GM18519 (cell line): ENCODE results near the gene ADAMTSL3.

Experiments used
- ATAC-seq: cut with Tn5 transposase; IDR thresholded peaks from one replicate; pipeline ENCODE4 v1.9.1; 2021; ENCODE audit warnings: mild to moderate bottlenecking, moderate library complexity; ENCODE audit not compliant: unreplicated experiment, low FRiP score

The ADAMTSL3 gene, protein sequence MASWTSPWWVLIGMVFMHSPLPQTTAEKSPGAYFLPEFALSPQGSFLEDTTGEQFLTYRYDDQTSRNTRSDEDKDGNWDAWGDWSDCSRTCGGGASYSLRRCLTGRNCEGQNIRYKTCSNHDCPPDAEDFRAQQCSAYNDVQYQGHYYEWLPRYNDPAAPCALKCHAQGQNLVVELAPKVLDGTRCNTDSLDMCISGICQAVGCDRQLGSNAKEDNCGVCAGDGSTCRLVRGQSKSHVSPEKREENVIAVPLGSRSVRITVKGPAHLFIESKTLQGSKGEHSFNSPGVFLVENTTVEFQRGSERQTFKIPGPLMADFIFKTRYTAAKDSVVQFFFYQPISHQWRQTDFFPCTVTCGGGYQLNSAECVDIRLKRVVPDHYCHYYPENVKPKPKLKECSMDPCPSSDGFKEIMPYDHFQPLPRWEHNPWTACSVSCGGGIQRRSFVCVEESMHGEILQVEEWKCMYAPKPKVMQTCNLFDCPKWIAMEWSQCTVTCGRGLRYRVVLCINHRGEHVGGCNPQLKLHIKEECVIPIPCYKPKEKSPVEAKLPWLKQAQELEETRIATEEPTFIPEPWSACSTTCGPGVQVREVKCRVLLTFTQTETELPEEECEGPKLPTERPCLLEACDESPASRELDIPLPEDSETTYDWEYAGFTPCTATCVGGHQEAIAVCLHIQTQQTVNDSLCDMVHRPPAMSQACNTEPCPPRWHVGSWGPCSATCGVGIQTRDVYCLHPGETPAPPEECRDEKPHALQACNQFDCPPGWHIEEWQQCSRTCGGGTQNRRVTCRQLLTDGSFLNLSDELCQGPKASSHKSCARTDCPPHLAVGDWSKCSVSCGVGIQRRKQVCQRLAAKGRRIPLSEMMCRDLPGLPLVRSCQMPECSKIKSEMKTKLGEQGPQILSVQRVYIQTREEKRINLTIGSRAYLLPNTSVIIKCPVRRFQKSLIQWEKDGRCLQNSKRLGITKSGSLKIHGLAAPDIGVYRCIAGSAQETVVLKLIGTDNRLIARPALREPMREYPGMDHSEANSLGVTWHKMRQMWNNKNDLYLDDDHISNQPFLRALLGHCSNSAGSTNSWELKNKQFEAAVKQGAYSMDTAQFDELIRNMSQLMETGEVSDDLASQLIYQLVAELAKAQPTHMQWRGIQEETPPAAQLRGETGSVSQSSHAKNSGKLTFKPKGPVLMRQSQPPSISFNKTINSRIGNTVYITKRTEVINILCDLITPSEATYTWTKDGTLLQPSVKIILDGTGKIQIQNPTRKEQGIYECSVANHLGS (N-terminal part only)

DNA sequence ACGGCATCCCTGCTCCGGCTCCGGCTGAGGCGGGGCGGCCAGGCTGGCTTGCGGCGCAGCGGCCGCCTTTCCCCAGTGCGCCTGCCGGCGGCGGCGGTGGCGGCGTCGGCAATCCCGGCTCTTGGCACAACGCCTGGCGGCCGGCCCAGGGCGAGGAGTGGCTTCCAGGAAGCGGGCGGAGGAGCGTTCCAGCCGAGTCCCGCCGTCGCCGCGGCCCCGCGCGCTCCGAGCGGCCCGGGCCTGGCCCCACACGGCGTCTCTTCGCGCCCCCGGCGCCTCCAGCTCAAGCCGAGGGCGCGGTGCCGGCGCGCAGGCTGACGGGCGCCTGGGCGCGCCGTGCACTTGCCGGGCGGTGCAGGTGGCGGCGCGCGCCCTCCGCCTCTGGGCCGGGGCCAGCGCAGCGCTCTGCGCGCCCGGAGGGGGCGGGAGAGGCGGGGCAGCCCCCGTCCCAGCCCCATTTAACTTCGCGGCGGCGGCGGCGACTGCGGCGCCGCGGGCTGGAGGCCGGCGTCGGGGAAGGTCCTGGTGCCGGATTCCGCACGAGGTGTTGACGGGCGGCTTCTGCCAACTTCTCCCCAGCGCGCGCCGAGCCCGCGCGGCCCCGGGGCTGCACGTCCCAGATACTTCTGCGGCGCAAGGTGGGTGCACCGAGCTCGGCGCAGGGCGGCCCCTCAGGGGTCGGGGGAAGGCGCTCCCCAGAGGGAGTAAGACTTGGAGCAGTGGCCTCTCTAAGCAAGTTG lies at the start of gene ADAMTSL3:
ADAMTSL3 (plus strand) TSS at position 485 of the 740 bp plus-strand sequence. CDS start 1,639 bp downstream, outside the sequence.
- no peak for ATAC-seq

GRCh38 chr15:83604549-83604948 lies 49.4 kb upstream of the ADAMTSL3 start:
- no peak for ATAC-seq

DNA sequence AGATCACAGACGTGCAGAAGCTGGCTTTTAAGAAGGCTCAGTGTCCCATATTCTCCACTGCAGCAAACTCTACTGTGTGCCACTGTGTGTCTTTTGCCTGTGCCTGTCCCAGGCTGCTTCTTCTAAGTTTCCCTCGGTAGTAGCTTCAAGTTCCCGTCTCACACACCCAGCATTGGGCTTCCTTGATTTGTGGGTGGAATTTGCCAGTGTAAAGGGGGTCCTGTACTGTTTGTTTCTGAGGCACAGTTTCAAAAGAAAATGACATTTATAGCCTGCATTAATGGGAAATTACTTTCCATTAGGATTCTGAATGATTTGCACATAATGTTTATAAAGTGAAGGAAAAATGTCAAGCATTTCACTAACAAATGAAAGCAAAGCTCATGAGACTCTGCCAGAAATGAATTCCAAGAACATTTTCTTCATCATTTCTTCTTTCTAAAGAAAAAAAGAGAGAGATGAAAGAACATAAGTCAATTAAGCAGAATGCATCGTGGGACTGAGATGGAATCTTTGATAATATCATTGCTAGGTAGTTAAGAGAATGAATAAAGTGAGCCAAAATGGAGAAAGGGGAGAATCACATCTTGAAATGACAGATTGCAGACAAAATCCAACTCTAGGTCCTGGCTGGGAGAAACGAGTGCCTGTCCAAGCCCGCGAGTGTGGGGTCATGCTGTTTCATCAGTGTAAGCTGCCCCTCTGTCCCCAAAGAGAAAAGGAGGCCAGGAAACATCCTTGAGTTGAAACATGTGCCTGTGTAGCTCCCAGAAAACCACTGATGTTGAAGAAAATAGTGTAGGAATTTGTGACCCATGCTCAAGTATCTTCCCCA lies 48.6 kb upstream of the ADAMTSL3 start:
- no peak for ATAC-seq

DNA sequence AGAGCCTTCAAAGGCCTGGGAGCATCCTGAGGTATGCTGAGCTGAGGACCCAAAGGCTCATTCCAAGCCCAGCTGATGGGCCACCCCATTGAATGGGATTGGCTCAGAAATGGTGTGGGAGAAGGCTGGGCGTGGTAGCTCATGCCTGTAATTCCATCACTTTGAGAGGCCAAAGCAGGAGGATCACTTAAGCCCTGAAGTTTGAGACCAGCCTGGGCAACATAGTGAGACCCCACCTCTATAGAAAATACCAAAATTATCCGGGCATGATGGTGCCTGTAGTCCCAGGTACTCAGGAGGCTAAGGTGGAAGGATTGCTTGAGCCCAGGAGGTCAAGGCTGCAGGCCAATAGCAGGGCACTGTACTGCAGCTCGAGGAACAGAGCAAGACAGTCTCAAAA lies 43.8 kb upstream of the ADAMTSL3 start:
- ATAC-seq, result no peak

DNA sequence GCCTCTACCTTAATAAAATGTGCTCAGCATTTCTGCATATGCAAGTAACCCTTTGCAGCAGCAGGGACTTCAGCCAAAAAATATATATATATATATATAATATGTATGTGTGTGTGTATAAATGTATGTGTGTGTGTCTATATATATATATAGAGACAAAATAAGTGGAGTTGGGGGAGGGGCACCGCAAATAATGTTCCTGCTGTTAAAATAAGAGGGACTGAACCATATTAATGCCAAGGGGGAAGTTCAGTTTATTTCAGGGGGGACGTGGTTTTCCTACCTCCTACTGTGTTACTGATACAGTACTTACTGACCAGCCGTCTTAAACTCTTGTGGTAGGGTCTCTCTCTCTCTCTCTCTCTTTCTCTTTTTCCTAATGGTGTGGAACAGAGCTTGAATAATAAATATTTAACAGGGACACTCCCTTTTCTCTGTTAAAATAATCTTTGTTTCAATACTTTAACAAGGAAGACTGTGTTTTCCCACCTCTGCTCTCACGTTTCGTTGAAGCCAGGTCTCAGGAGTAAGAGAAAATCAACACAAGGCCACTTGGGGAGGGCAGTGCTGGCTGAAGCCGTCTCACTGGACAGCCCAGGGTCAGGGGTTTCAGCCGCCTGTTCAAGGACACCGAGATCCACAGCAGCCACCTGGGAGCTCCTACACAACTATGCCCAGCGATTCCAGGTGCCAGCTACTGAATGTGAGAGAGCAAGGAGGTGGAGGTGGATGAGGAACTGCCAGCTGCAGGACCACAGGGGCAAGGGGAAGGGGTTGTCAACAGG lies 42.8 kb upstream of the ADAMTSL3 start:
- ATAC-seq, result no peak

GRCh38 chr15:83612226-83612625 lies 41.7 kb upstream of the ADAMTSL3 start:
- ATAC-seq, result no peak

GRCh38 chr15:83612898-83613635 lies 40.9 kb upstream of the ADAMTSL3 start:
- no peak for ATAC-seq

- ATAC-seq, result no peak
These were observed 40.2 kb upstream of the ADAMTSL3 start for GRCh38 chr15:83613714-83614113.

DNA sequence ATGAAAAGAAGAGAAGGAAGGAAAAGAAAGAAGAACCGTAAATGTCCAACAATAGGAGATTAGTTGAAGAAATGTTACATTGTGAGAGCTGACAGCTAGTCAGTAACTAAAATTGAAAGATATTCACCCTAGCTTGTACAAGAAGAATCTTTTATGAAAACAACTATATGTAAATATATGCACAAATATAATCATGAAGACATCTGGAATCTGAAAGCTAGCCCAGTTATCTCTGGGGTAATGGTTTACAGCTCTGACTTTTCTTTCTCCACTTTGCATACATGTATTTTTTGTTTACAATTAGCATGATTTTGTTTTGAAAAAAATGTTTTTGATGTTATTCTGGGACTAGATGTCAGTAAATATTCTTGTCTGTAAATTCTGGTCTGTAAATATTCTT lies 37.1 kb upstream of the ADAMTSL3 start:
- no peak for ATAC-seq

DNA sequence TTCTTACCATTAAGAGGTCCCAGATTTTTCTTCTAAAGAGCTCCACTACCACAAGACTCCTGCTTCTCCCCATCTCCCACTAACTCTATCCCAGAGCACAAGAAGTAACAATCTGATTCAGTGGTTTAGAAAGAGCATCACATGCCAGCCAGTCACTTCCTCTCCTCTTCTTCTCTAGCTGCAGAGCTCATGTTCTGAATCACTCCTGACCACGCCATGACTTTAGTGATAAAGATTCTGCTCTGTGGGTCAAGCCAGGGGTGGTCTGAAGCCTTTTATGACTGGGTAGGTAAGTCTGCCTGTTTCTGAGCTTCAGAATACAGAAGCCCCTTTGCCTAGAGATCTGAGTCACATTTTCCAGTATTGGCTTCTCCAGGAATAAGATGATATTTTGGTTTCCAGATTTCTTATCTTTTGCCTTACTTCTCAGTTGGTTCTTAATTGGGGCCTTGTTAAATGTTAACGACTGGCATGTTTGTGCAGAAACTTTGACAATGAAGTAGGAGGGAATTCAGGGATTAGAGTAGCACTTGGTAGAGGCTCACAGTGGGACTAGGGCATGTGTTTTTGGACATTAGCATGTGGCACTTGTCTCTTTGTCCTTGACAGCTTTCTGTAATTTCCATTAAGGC lies 27.6 kb upstream of the ADAMTSL3 start:
- no peak for ATAC-seq

- no peak for ATAC-seq
These were observed 22.4 kb upstream of the ADAMTSL3 start for GRCh38 chr15:83631534-83631933.

DNA sequence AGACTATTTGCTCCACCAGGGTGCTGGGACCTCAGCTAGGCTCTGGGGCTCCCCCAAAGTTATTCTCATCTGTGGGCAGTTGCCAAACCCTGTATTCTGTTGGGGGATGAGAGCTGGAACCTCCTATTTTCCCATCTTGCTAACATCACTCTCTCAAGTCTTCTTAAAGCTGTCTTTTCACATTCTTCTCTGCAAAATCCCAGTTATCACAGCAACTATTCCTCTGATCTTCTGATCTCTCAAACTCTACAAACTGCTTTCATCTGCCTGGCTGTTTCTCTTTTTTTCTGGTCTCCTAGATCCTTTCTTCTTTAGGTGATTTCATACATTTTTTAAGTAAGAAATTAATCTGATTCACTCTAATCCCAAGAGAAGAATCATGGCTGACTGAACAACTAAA lies 10.7 kb upstream of the ADAMTSL3 start:
- no peak for ATAC-seq

- no peak for ATAC-seq
These were observed 9.5 kb upstream of the ADAMTSL3 start for GRCh38 chr15:83644439-83644838.

DNA sequence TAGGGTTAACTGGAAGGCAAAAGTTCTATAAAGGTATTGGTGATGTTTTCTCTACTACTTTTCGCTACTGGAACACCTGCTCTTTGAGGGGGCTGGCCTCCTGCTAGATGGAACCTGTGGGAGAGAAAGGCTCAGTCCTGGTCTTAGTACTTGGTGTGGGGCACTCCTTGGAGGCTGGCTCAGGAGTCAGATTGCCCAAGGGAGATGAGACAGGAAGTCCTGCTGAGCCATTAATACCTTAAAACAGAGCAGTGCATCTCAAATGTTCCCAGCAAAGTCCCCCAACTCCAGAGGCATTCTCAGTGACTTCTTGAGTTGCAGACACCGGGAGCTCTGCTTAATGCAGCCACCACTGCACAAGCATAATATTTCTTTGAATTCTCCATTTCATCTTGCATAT lies 3.1 kb upstream of the ADAMTSL3 start:
- no peak for ATAC-seq

GRCh38 chr15:83651541-83651940 lies 2.4 kb upstream of the ADAMTSL3 start:
- ATAC-seq, result no peak

GRCh38 chr15:83652626-83653204 lies 1.2 kb upstream of the ADAMTSL3 start:
- ATAC-seq, result no peak

GRCh38 chr15:83653288-83653638 lies 660 bp upstream of the ADAMTSL3 start:
- ATAC-seq, result no peak
